Activated naive CD8-positive, alpha-beta T cell treated with anti-CD3 and anti-CD28 coated beads, Interleukin-2, amount 50 U/mL, for 24 hours (primary cell): ENCODE measurements around the gene G3BP1.
"Not testable (repeated sequence)": the region's sequence is repeated elsewhere in the genome, so short reads cannot be mapped to it uniquely, and the experiment has no call there.

Source experiments
- ATAC-seq: fragments of 150-1000 bp; cut with Tn5 transposase; one replicate; pipeline ENCODE4 v1.10.0; 2021
- DNase-seq: peaks from one replicate; pipeline ENCODE4 v3.0.0; 2021
- H3K27ac Mint-ChIP-seq: one replicate; pipeline ENCODE4 v1.8.0; 2021; ENCODE audit warnings: mild to moderate bottlenecking, mixed read lengths
- H3K27me3 Mint-ChIP-seq: one replicate; pipeline ENCODE4 v1.8.0; 2021; ENCODE audit warnings: mixed read lengths
- H3K36me3 Mint-ChIP-seq: one replicate; pipeline ENCODE4 v1.8.0; 2021; ENCODE audit warnings: low read depth, mixed read lengths
- H3K4me1 Mint-ChIP-seq: one replicate; pipeline ENCODE4 v1.8.0; 2021; ENCODE audit warnings: mixed read lengths
- H3K4me3 Mint-ChIP-seq: one replicate; pipeline ENCODE4 v1.8.0; 2021; ENCODE audit warnings: mild to moderate bottlenecking, moderate library complexity, mixed read lengths
- H3K9me3 Mint-ChIP-seq: one replicate; pipeline ENCODE4 v1.8.0; 2021; ENCODE audit warnings: mixed read lengths

G3BP1 gene

GRCh38 chr5:151770383-151771258, 1.1 kb upstream of the G3BP1 start:
- H3K4me3 Mint-ChIP-seq, result no peak overlapping the region
- H3K9me3 Mint-ChIP-seq, result no peaks in the 10 kb centered on the region
- no peaks in the 10 kb centered on the region for H3K27me3 Mint-ChIP-seq
- peak; percentile 26 for ATAC-seq
- H3K36me3 Mint-ChIP-seq, result peaks cover 26% of the 10 kb centered on the region
- no peak overlapping the region for H3K27ac Mint-ChIP-seq
- peak; percentile 68 for DNase-seq
- peaks cover 25% of the 10 kb centered on the region for H3K4me1 Mint-ChIP-seq

DNA sequence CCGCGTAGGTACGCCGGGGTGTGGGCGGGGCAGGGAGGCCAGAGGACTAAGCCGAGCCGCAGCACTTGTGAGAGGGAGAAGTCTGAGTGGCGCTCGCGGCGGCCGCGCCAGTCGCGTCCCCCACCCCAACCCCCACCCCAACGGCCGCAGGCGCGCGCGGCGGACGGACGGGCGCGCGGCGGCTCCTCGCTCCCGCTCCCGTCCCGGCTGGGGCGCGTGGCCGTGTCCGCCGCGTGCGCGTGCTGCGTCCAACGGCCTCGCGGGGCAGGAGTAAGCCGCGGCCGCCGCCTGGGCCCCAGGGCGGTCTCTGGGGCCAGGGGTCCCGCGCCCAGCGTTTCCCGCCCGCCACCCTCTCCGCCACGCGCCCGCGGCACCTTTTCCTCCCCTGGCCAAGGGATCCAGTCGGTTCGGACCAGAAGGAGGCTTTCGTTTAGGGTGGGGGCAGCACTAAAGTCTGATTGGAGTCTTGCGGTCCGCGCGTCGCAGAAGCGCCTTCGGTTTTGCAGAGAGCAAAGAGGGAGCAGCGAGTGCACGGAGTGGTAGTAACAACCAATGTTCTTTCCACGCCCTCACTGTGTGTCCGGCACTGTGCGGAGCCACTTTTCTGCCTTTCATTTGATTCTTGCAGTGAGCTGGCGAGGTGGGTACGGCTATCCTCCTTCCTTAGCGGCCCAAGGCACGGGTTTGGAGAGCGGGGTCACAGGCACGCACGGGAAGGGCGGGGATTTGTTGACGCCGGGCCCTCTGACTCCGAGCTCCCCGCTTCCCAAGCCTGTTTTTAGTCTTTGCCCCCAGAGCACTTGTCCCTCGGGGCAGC, 483 bp downstream of the G3BP1 start:
- H3K27me3 Mint-ChIP-seq, result no peaks in the 10 kb centered on the region
- H3K36me3 Mint-ChIP-seq, result peaks cover 37% of the 10 kb centered on the region
- DNase-seq (peak; percentile 41), ATAC-seq (no peak)
- H3K9me3 Mint-ChIP-seq, result no peaks in the 10 kb centered on the region
- H3K4me1 Mint-ChIP-seq, result peaks cover 41% of the 10 kb centered on the region
- H3K27ac Mint-ChIP-seq, result peak overlapping the region; percentile 79
- H3K4me3 Mint-ChIP-seq, result peak overlapping the region; percentile 93

DNA sequence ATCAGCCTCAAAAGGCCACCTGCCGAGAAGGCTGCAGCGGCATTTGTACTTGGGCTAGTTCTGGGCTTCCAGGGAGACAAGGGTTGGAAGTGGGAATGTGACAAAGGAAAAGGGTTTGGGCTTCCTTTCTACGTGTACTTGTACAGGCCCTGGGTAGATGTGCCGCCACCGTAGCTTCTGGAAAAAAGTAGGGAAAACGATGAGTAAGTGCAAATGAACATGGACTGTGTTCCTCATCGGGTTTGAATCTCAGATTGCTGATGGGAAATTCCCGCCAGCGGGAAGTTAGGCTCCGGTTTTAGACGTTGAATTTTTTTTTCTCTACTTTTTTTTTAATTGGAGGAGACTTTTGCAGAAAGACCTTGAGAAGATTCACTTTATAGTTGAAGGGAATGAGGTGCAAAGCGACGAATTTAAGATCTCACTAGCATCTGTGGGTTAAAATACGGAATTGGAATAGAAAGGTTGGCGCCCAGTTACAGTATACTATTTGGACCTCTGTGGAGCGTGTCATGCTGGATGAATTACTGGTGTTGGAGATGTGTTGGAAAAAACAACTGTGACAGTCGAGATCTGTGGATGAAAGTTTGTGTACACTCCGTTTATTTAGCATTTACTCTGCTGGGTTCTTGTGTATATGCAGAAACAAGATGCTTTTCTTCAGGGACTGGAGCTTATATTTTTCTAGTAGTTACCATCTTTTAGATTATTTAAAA, 1.2 kb downstream of the G3BP1 start:
- H3K4me1 Mint-ChIP-seq, result peaks cover 48% of the 10 kb centered on the region
- H3K4me3 Mint-ChIP-seq, result peak overlapping the region; percentile 93
- H3K9me3 Mint-ChIP-seq, result no peaks in the 10 kb centered on the region
- H3K27me3 Mint-ChIP-seq, result no peaks in the 10 kb centered on the region
- ATAC-seq (no peak), DNase-seq (no peak)
- peaks cover 44% of the 10 kb centered on the region for H3K36me3 Mint-ChIP-seq
- H3K27ac Mint-ChIP-seq, result peak overlapping the region; percentile 79

- Mint-ChIP-seq H3K27me3 (no peaks in the 10 kb centered on the region), H3K9me3 (no peaks in the 10 kb centered on the region), H3K27ac (peak overlapping the region; percentile 64), H3K4me3 (peak overlapping the region; percentile 93), H3K36me3 (peaks cover 53% of the 10 kb centered on the region), H3K4me1 (peaks cover 57% of the 10 kb centered on the region)
- ATAC-seq (no peak), DNase-seq (no peak)
Measured at GRCh38 chr5:151773951-151774350, 2.2 kb downstream of the G3BP1 start.

DNA sequence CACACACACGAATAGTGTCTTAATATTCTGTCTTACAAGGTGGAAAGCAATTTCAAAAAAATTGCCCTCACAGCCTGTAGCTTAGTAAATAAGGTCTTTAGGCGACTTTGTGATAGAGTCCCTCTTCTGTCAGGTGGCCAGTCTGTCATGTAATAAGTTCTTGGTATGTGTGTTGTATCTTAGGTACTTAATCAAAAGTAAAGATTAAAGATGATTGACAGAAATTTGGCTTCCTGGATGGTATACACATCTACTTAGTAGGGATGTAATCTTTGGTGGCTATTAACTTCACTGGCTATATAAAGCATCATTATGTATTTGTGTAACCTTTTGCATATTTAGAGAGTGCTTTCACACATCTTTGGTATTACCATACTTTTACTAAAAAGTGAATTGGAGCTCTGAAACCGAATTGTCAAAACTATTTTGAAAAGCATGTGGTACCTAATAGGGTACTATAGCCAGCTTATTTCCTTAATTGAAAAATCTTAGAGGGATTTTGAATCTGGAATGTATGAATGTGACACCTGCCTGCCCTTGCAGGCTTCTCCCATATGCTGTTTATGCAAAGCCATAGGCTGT, 3.4 kb downstream of the G3BP1 start:
- Mint-ChIP-seq H3K36me3 (peaks cover 63% of the 10 kb centered on the region), H3K27ac (peak overlapping the region; percentile 59), H3K9me3 (no peaks in the 10 kb centered on the region), H3K27me3 (no peaks in the 10 kb centered on the region), H3K4me1 (peaks cover 65% of the 10 kb centered on the region), H3K4me3 (peak overlapping the region; percentile 93)
- DNase-seq (no peak), ATAC-seq (no peak)

DNA sequence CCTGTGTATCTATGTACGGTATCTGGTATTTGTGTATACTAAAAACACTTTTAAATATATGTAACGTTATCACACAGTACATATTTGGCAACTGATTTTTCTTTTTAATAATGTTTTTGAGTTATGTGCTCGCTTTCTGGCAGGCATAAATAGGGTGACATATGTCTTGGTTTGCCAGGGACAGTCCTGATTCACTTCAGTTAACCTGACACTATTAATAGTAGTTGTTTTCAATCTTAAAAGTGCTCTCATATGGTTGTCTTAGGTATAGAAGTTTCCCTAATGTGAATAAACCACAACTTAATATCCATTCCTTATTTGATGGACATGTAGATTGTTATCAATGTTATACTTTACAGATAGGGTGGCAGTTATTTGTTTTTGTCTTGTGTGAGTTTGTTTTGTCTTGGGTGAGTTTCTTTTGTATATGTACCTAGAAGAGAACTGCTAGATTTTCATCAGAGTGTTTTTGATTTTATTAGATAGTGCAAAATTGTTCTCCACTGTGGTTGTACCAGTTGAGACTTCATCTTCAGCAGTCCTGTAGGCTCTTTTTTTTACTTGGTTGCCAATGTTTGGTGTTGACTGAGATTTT, 7.9 kb downstream of the G3BP1 start:
- no peak for ATAC-seq
- peak overlapping the region; percentile 52 for H3K27ac Mint-ChIP-seq
- H3K4me1 Mint-ChIP-seq, result peaks cover 89% of the 10 kb centered on the region
- DNase-seq, result no peak
- H3K36me3 Mint-ChIP-seq, result peaks cover 49% of the 10 kb centered on the region
- H3K9me3 Mint-ChIP-seq, result no peaks in the 10 kb centered on the region
- no peaks in the 10 kb centered on the region for H3K27me3 Mint-ChIP-seq
- peak overlapping the region; percentile 7 for H3K4me3 Mint-ChIP-seq

GRCh38 chr5:151780348-151780747, 8.6 kb downstream of the G3BP1 start:
- Mint-ChIP-seq H3K36me3 (peaks cover 42% of the 10 kb centered on the region), H3K27ac (no peak overlapping the region), H3K4me3 (no peak overlapping the region), H3K27me3 (no peaks in the 10 kb centered on the region), H3K9me3 (no peaks in the 10 kb centered on the region), H3K4me1 (peaks cover 86% of the 10 kb centered on the region)
- no peak for DNase-seq
- ATAC-seq, result no peak

GRCh38 chr5:151781201-151781600, 9.4 kb downstream of the G3BP1 start:
- Mint-ChIP-seq H3K4me1 (peaks cover 83% of the 10 kb centered on the region), H3K9me3 (no peaks in the 10 kb centered on the region), H3K36me3 (peaks cover 38% of the 10 kb centered on the region), H3K4me3 (no peak overlapping the region), H3K27me3 (no peaks in the 10 kb centered on the region), H3K27ac (peak overlapping the region; percentile 33)
- DNase-seq (no peak), ATAC-seq (no peak)

GRCh38 chr5:151783664-151784063, 11.9 kb downstream of the G3BP1 start:
- H3K36me3 Mint-ChIP-seq, result peaks cover 34% of the 10 kb centered on the region
- H3K27ac Mint-ChIP-seq, DNase-seq, H3K9me3 Mint-ChIP-seq, ATAC-seq, H3K4me3 Mint-ChIP-seq, H3K27me3 Mint-ChIP-seq: not testable (repeated sequence)
- peaks cover 64% of the 10 kb centered on the region for H3K4me1 Mint-ChIP-seq

- Mint-ChIP-seq H3K9me3 (no peaks in the 10 kb centered on the region), H3K27me3 (no peaks in the 10 kb centered on the region), H3K36me3 (peaks cover 33% of the 10 kb centered on the region), H3K4me3 (no peak overlapping the region), H3K4me1 (peaks cover 59% of the 10 kb centered on the region), H3K27ac (no peak overlapping the region)
- ATAC-seq (no peak), DNase-seq (no peak)
Measured at GRCh38 chr5:151784141-151784540, 12.4 kb downstream of the G3BP1 start.

DNA sequence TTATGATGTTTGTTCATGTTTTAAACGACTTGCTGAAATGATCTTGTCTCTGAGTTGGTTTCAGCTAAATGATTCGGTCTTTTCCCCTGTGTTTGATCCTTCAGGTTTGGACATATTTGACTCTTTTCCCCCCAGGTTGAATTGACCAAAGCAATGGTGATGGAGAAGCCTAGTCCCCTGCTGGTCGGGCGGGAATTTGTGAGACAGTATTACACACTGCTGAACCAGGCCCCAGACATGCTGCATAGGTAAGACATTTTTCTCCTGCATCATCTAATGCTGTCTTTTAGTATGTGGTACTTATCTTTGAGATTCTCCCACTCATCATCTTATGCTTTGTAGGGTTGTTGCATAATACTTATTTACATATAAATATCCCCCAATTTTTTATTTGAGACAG, 14.7 kb downstream of the G3BP1 start:
- no peak overlapping the region for H3K4me3 Mint-ChIP-seq
- H3K27ac Mint-ChIP-seq, result no peak overlapping the region
- no peaks in the 10 kb centered on the region for H3K9me3 Mint-ChIP-seq
- no peaks in the 10 kb centered on the region for H3K27me3 Mint-ChIP-seq
- ATAC-seq (no peak), DNase-seq (no peak)
- peaks cover 44% of the 10 kb centered on the region for H3K36me3 Mint-ChIP-seq
- peaks cover 45% of the 10 kb centered on the region for H3K4me1 Mint-ChIP-seq

- Mint-ChIP-seq H3K4me3 (no peak overlapping the region), H3K27me3 (no peaks in the 10 kb centered on the region), H3K36me3 (peaks cover 52% of the 10 kb centered on the region), H3K4me1 (peaks cover 35% of the 10 kb centered on the region), H3K9me3 (no peaks in the 10 kb centered on the region), H3K27ac (no peak overlapping the region)
- ATAC-seq (no peak), DNase-seq (no peak)
Measured at GRCh38 chr5:151787817-151788216, 16.1 kb downstream of the G3BP1 start.

GRCh38 chr5:151793358-151793757, 21.6 kb downstream of the G3BP1 start:
- Mint-ChIP-seq H3K27me3 (no peaks in the 10 kb centered on the region), H3K4me1 (peaks cover 20% of the 10 kb centered on the region), H3K4me3 (no peak overlapping the region), H3K27ac (no peak overlapping the region), H3K9me3 (no peaks in the 10 kb centered on the region), H3K36me3 (peaks cover 70% of the 10 kb centered on the region)
- no peak for ATAC-seq
- no peak for DNase-seq

- H3K4me1 Mint-ChIP-seq, result peaks cover 33% of the 10 kb centered on the region
- no peaks in the 10 kb centered on the region for H3K9me3 Mint-ChIP-seq
- H3K27ac Mint-ChIP-seq, result no peak overlapping the region
- H3K36me3 Mint-ChIP-seq, result peaks cover 71% of the 10 kb centered on the region
- no peak for ATAC-seq
- H3K4me3 Mint-ChIP-seq, result no peak overlapping the region
- no peak for DNase-seq
- H3K27me3 Mint-ChIP-seq, result no peaks in the 10 kb centered on the region
Measured at GRCh38 chr5:151795426-151795825, 23.7 kb downstream of the G3BP1 start.
